GM12891 (cell line): ENCODE results near the gene CFAP70.

Experiments
- PAX5 ChIP-seq: IDR thresholded peaks from 2 replicates; pipeline ENCODE4 v1.6.1; 2011; ENCODE audit warnings: low read length, moderate library complexity, mild to moderate bottlenecking; ENCODE audit not compliant: insufficient read depth, severe bottlenecking
- POLR2A ChIP-seq: IDR thresholded peaks from 2 replicates; pipeline ENCODE4 v1.6.1; 2011; ENCODE audit warnings: low read depth, low read length, control low read depth
- POLR2AphosphoS5 ChIP-seq: IDR thresholded peaks from 2 replicates; pipeline ENCODE4 v1.6.1; 2011; ENCODE audit warnings: low read depth, low read length, control low read depth
- POU2F2 ChIP-seq: IDR thresholded peaks from 2 replicates; pipeline ENCODE4 v1.6.1; 2011; ENCODE audit warnings: low read depth, mild to moderate bottlenecking, control low read depth, low read length, moderate library complexity
- TAF1 ChIP-seq: IDR thresholded peaks from 2 replicates; pipeline ENCODE4 v1.6.1; 2011; ENCODE audit warnings: low read depth, low read length, control low read depth

GRCh38 chr10:73333202-73333601, 25.5 kb downstream of the CFAP70 start:
- no peak for TF ChIP-seq POLR2A
- no peak for TF ChIP-seq POLR2AphosphoS5
- TF ChIP-seq PAX5, result no peak
- no peak for TF ChIP-seq POU2F2
- TF ChIP-seq TAF1, result no peak
